BJ (cell line): Measurements from ENCODE around the gene TMEM74B. TPM values are rescaled to one million over a fixed set of nuclear protein-coding genes. Genes with fewer than 3 reads are reported as not detected.

ENCODE experiments used
- CTCF ChIA-PET: fragments of 350-600 bp; formaldehyde crosslinking; extraction: SDS; loops from one replicate; lab custom pipeline; 2021; ENCODE audit warnings: antibody characterized with exemption, inconsistent platforms; lab: Yijun Ruan, JAX
- POLR2A ChIA-PET: fragments of 300-600 bp; sonication (Branson Sonifier 250); formaldehyde crosslinking; extraction: SDS; loops from one replicate; lab custom pipeline; 2021; ENCODE audit warnings: antibody characterized with exemption; lab: Charles Lee
- DNase-seq: peaks from one replicate; pipeline ENCODE4 v3.0.0-alpha.2; 2011; ENCODE audit warnings: low read depth
- H3K27me3 ChIP-seq: 2 replicates; pipeline ENCODE4 v1.6.0; 2011; ENCODE audit warnings: low read length; ENCODE audit not compliant: control insufficient read depth, insufficient read depth
- H3K36me3 ChIP-seq: 2 replicates; pipeline ENCODE4 v1.5.1; 2011; ENCODE audit warnings: low read length; ENCODE audit not compliant: control insufficient read depth, insufficient read depth
- H3K4me3 ChIP-seq: 2 replicates; pipeline ENCODE4 v1.5.1; 2011; ENCODE audit warnings: low read depth, mild to moderate bottlenecking, control low read depth, low read length
- polyA plus RNA-seq: library from polyadenylated mRNA; depleted of rRNA; stranded (reverse); fragments of >200 nt; gene quantifications from 2 replicates; pipeline ENCODE4 v1.2.3, GENCODE V29; 2011
- TF ChIP-seq, protein P1 (sequence below): IDR thresholded peaks from 2 replicates; pipeline ENCODE4 v1.5.1; 2011; ENCODE audit warnings: low read depth, mild to moderate bottlenecking, control low read depth, inconsistent platforms, low read length, moderate library complexity; ENCODE audit not compliant: insufficient read depth

The TMEM74B gene
- polyA plus RNA-seq, 1 experiment: 0.04 TPM

DNA sequence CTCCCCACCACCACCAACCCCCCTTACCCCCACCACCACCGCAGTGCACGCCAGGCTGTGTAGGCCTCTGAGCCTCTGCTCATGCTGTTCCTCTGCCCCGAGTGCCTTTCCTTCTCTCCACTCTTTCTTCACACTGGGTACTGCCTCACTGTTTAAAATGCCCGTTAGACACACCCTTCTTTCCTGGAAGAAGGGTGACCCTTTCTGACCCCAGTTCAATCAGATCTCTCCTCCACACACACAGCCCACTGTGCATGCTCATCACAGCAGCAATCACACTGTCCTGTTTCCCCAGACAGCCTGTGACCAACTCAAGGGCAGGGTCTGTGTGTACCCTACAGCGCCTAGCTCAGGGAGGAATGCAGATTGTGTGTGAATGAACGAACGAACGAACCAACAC is 10.0 kb downstream of the TMEM74B start:
- H3K36me3 ChIP-seq: no peaks in the 10 kb centered on the region; the same call in none of the 2 replicates
- no peak for DNase-seq
- ChIA-PET CTCF (interaction anchor here (1.5 kb wide), 1 partner anchor 66 kb away, joined by 3 read pairs; no protein-coding TSS in a partner anchor), POLR2A (no interaction called here)
- TF ChIP-seq, protein P1, sequence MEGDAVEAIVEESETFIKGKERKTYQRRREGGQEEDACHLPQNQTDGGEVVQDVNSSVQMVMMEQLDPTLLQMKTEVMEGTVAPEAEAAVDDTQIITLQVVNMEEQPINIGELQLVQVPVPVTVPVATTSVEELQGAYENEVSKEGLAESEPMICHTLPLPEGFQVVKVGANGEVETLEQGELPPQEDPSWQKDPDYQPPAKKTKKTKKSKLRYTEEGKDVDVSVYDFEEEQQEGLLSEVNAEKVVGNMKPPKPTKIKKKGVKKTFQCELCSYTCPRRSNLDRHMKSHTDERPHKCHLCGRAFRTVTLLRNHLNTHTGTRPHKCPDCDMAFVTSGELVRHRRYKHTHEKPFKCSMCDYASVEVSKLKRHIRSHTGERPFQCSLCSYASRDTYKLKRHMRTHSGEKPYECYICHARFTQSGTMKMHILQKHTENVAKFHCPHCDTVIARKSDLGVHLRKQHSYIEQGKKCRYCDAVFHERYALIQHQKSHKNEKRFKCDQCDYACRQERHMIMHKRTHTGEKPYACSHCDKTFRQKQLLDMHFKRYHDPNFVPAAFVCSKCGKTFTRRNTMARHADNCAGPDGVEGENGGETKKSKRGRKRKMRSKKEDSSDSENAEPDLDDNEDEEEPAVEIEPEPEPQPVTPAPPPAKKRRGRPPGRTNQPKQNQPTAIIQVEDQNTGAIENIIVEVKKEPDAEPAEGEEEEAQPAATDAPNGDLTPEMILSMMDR: no peak
- no peak overlapping the region for H3K4me3 ChIP-seq
- H3K27me3 ChIP-seq: no peaks in the 10 kb centered on the region

DNA sequence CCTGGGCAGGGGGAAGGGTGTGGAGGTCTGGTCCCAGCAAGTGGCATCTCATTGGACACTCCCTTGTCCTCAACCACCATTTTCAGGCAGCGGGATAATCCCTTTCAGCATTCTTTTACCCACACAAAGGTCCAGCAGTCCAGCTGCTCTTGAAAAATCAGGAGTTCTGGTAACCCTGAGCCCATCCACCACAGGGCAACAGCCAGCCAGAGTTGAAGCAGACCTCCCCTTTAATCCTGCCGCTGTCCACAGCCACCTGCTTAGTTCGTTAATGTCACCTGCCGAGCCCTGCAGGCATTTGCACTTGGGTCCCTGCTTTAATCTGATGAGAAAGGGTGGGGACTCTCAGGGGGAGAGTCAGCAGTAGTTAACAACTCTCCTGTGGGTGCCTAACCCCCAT is 11.1 kb downstream of the TMEM74B start:
- ChIA-PET POLR2A (no interaction called here), CTCF (interaction anchor here (1.0 to 1.9 kb wide), 3 partner anchors 11 to 355 kb away, joined by 3 to 4 read pairs (median 3); no protein-coding TSS in a partner anchor)
- Histone ChIP-seq H3K27me3 (no peaks in the 10 kb centered on the region), H3K36me3 (peaks cover 4% of the 10 kb centered on the region), H3K4me3 (no peak overlapping the region)
- TF ChIP-seq, protein P1: no peak
- no peak for DNase-seq

DNA sequence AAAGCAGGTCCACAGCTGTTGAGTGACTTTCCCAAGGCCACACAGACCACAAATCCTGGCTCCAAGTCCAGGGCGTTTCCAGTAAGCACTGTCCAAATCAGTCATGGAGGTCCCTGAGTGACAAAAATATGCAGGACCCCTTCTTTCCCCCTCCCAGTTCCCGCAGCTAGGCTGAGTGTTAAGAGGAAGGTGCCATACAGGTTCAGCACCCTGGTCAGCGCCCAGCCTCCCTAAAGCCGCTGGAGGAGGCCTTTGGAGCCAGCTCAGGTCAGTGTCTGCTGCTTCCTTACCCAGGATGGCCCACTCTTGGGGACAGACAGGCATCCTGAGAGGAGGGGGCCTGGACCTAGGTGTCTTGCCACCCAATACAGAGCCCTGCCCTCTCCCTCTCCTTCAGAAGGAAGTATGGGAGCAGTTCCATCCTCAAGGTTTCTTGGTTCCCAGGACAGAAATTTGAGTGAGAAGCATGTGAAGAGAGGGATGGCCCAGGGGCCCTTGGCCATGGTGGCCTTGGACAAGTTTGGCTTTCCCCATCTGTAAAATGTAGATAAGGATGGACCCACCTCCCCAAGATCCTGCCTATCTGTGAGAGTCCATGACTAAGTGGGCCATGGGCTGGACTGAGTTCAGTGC is 13.2 kb downstream of the TMEM74B start:
- H3K4me3 ChIP-seq: no peak overlapping the region
- peaks cover 8% of the 10 kb centered on the region for H3K36me3 ChIP-seq
- DNase-seq: no peak
- POLR2A ChIA-PET: no interaction called here
- CTCF ChIA-PET: interaction anchor here (0.6 to 1.7 kb wide), 4 partner anchors 14 to 331 kb away, joined by 3 to 5 read pairs (median 3); no protein-coding TSS in a partner anchor
- TF ChIP-seq, protein P1: no peak
- no peaks in the 10 kb centered on the region for H3K27me3 ChIP-seq

DNA sequence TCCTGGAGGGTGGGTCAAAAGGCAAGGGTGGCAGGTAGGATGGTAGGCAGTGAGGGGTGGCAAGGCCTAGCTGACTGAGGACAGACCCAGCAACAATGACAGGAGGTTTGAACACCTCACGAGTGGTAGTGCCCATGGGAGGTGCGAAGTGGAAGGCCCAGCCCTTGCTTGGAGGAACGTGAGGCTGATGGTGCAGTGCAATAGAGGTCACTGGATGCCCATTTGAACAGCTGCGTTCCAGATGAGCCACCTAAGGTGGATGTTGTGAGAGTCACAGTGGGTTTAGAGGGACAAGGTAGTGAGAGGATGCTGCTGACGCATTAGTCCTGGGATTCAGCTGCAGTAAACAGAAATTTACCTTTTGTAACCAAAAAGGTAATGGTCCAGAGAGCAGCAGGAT is 15.6 kb downstream of the TMEM74B start:
- Histone ChIP-seq H3K4me3 (no peak overlapping the region), H3K27me3 (no peaks in the 10 kb centered on the region), H3K36me3 (peaks cover 18% of the 10 kb centered on the region)
- DNase-seq: no peak
- CTCF ChIA-PET: no interaction called here
- TF ChIP-seq, protein P1: no peak
- POLR2A ChIA-PET: no interaction called here

DNA sequence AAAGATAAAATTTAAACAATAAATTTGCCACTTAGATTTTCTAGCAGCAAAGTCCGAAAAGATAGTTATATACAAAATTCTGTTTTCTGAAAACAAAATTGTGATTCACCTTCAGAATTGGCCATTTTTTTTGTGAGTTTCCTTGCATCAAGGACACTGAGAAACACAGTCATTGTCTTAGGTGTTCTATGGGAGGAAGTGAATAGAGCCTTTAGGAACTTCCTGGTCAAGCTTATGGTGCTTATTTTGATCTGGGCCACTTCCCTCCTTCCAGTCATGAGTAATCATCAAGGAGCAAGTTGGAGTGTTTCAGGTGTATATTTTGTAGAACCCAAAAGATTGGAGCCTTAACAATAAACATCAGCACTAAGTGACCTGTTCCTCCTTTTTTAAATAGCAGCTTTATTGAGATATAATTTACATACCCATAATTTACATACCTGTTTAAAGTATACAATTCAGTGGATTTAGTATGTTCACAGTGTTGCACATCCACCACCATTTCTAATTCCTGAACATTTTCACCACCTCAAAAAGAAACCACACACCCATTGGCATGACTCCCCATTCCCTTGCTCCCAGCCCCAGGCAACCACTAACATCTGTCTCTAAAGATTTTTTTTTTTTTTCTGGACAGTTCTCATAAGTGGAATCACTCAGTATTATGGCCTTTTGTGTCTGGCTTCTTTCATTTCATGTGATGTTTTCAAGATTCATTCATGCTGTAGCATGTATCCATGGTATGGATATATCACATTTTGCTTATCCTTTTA is 17.6 kb downstream of the TMEM74B start:
- CTCF ChIA-PET: no interaction called here
- POLR2A ChIA-PET: no interaction called here
- H3K27me3 ChIP-seq: no peaks in the 10 kb centered on the region
- DNase-seq: no peak
- H3K4me3 ChIP-seq: no peak overlapping the region
- peaks cover 21% of the 10 kb centered on the region for H3K36me3 ChIP-seq
- TF ChIP-seq, protein P1: no peak
